ENCODE results near the gene LAMA2.

DNA sequence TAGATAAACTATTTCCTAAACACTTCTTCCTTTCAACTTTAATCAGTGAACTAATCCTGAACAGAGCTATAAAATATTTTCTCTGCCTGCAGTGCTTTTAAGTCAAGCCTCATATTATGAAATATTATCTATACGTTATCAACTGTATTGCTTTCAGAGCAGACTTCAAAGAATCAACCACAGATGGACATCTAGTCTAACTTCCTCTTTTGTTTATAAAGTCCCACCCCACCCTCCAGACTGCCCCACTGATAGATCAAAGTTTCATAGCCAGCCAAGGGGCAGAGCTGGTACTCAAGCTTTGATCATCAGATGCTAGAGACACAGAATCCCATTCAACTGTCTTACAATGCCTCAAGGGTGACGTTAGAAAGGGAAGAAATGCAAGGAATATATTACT lies 308.3 kb downstream of the LAMA2 start:
- TF ChIP-seq, protein P1, sequence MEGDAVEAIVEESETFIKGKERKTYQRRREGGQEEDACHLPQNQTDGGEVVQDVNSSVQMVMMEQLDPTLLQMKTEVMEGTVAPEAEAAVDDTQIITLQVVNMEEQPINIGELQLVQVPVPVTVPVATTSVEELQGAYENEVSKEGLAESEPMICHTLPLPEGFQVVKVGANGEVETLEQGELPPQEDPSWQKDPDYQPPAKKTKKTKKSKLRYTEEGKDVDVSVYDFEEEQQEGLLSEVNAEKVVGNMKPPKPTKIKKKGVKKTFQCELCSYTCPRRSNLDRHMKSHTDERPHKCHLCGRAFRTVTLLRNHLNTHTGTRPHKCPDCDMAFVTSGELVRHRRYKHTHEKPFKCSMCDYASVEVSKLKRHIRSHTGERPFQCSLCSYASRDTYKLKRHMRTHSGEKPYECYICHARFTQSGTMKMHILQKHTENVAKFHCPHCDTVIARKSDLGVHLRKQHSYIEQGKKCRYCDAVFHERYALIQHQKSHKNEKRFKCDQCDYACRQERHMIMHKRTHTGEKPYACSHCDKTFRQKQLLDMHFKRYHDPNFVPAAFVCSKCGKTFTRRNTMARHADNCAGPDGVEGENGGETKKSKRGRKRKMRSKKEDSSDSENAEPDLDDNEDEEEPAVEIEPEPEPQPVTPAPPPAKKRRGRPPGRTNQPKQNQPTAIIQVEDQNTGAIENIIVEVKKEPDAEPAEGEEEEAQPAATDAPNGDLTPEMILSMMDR (conservative IDR thresholded peaks at IDR 0.05; ENCODE audit: low read length), result no peak
- TF ChIP-seq EZH2phosphoT487 (IDR thresholded peaks at IDR 0.05; ENCODE audit: borderline replicate concordance), result no peak
